GM18519 (cell line): ENCODE data around the gene ZMAT3.
"Not testable (repeated sequence)": the region's sequence is repeated elsewhere in the genome, so short reads cannot be mapped to it uniquely, and the experiment has no call there.

Experiments used
- ATAC-seq: cut with Tn5 transposase; IDR thresholded peaks from one replicate; pipeline ENCODE4 v1.9.1; 2021; ENCODE audit warnings: mild to moderate bottlenecking, moderate library complexity; ENCODE audit not compliant: unreplicated experiment, low FRiP score

Gene ZMAT3, protein sequence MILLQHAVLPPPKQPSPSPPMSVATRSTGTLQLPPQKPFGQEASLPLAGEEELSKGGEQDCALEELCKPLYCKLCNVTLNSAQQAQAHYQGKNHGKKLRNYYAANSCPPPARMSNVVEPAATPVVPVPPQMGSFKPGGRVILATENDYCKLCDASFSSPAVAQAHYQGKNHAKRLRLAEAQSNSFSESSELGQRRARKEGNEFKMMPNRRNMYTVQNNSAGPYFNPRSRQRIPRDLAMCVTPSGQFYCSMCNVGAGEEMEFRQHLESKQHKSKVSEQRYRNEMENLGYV

DNA sequence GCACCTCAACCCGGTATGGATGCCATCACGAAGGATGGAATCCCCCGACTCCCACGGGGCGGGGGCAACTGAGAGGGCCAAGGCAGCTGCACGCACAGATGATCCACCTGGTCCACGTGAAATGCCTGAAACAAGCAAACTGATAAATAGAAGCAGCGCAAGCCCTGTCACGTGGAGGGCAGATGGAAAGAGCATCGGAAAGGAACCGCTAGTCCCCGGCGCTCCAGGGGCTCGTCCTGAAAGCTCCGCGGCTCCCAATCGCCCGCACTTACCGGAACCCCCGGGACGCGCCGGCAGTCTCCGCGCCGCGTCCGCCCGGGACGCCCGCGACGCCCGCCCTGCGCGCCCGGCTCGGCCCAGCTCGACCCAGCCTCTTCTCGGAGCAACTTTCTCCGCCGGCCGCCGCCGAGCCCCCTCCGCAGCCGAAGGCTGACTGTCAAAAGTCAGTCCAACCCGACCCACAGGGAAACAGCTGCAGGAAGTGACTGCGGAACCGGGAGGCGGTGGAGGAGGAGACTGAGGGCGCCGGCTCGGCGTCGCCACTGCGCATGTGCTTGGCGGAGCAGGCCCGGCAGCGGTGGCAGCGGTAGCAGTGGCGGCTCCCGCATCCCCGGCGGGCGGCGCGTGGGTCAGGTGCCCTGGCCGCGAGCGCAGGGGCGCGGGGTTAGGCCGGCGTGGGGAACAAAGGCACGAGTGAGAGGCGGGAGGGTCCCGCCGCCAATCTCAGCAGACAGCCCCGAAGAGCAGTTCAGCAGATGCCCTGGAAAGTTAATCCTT lies at the start of gene ZMAT3:
ZMAT3 (minus strand) TSS at position 487 of the 777 bp plus-strand sequence. CDS start 4,057 bp downstream, outside the sequence.
- peak; percentile 35 for ATAC-seq

DNA sequence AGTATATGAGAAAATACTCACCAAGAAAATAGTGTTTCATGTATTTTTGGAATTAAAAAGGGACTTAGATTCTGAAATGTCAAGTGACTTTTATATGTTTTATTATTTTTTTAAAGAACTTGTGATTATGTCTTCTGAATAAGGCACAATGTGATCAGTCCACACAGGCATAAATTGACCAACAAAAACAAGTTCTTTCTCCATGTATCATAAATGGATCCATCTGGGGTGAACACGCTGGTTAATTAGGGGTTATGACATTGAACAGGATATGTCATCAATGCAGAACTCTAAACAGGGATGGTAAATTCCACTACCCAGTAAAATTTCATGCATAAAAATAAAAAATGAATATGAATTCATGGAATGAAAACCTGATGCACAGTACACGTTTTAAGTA lies 45.2 kb upstream of the ZMAT3 start:
- no peak for ATAC-seq

DNA sequence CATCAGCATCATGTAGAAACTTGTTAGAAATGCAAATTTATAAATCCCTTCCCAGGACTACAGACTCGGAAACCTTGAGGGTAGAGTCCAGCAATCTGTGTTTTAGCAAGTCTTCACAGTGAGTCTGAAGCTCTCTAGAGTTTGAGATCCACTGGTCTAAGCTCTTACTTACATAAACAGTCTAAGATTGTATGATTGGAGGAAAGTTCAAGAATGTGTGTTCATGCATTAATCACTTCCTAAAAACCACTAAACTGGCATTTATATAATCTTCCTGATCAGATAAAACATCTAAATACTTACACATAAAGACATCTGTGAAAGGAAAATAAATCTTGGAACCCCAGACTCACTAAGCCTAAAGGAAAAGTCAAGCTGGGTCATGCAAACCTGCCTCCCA lies 43.8 kb upstream of the ZMAT3 start:
- ATAC-seq, result not testable (repeated sequence)

DNA sequence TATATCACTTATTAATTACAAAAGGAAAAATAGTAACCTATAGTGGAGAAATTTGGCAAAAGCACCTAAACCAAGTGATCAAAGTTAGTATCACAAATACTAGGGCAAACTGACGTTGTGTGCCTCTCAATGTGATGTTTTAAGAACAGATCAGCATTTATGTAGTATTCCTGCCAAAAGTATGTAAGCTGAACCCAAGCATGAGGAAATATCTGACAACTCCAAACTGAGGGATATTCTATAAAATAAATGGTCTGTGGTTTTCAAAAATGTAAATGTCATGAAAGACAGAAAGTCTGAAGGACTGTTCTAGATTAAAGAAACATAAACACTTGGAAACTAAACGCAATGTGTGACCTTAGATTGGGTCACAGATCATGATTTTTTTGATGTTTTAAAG lies 42.3 kb upstream of the ZMAT3 start:
- ATAC-seq, result no peak

DNA sequence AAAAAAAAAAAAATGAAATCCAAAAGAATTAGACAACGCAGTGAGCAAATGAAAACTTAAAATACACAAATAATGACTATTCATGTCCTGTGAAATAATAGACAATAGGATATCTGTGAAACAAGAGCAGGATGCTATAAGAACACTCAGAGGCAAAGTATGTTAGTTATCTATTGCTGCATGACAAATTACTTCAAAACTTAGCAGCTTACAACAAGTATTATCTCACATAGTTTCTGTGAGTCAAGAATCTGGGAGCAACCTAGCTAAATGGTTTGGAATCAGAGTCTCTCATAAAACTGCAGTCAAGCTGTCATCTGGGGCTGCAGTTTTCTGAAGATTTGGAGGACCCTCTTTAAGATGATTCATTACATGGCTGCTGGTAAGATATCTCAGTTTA lies 36.5 kb upstream of the ZMAT3 start:
- no peak for ATAC-seq

DNA sequence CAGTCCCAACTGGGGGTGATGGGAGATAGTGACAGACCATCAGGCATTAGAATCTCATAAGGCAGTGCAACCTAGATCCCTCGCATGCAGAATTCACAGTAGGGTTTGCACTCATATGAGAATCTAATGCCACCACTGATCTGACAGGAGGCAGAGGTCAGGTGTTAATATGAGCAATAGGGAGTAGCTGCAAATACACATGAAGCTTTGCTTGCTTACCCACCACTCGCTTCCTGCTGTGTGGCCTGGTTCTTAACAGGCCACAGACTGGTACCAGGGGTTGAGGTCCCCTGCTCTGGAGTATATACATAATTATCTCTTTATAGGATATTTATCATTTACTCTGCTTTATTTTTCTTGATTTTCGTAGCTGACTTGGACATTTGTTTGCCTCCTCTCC lies 36.0 kb upstream of the ZMAT3 start:
- no peak for ATAC-seq

DNA sequence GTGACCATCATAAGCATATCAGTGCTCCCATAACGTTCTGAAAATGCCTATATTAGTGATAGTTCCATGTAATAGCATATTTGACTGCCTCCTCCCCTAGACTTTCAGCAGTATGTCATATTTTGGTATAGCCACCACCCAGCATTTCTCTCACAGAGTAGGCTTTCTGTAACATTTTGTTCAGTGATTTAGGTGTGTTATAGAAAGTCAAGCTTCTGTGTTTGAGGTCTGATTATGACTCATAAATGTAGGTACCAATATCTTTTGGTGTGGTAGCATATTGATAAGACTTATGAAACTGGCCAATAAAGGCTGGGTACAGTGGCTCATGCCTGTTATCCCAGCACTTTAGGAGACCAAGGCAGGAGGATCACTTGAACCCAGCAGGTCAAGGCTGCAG lies 34.3 kb upstream of the ZMAT3 start:
- no peak for ATAC-seq

DNA sequence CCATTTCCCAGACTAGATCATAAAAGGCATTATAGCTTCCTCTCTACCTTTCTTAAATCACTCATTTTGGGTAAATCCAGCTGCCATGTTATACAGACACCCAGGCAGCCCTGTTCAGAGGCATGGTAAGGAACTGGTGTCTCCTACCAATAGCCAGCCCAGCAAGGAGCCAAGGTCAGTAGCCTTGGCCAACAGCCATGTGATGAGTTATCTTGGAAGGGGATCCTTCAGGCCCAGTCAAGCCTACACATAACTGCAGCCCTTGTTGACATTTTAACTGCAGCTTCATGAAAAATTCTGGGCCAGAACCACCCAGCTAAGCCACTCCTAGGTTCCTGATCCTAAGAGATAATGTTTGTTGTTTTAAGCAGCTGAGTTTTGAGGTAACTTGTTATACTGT lies 29.0 kb upstream of the ZMAT3 start:
- no peak for ATAC-seq

DNA sequence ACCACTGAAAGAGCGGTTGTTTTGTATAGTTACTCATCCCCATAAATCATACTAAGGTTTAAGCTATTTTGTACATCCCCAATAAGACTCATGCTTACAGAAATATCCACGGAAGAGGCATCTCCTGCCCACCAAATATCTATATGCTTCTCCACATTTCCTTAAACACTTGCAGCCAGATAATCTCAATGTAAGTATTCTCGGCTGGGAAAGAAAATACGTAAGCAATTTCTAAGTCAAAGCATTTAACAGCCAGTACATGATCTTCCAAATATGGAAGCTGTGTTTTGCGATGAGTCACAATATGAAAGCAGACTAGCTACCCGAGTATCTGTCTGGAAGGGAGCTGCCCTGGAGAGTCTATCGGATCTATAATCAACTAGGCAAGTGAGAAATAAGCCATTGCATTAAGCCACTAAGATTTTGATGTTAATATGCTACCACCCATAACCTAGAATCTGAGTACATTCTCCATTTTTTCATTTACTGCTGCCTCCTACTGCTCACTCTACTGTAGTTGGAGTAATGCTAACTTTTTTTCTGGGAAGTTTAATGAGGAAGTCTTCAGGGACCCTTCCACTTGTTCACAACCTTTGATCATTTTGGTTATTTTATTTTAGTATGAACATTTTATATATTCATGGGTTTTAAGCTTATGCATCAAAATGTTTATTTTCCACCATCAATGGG lies 26.9 kb upstream of the ZMAT3 start:
- ATAC-seq, result no peak

DNA sequence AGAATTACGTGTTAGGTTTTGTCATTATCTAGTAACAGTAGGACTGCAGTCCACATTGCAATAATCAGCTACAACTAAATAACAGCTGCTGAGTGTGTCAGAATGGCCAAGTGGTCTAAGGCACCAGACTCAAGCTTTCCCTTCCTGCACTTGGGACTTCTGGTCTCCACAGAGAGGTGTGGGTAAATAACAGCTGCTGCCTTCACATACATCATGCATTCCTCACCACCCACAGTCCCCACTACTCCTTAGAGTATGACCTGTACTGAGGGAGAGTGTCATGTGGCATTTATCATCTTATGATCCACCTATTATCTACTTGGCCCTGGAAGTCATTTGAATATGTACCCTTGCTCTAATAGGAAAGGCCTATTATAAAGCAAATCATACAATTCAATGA lies 22.2 kb upstream of the ZMAT3 start:
- ATAC-seq, result no peak

DNA sequence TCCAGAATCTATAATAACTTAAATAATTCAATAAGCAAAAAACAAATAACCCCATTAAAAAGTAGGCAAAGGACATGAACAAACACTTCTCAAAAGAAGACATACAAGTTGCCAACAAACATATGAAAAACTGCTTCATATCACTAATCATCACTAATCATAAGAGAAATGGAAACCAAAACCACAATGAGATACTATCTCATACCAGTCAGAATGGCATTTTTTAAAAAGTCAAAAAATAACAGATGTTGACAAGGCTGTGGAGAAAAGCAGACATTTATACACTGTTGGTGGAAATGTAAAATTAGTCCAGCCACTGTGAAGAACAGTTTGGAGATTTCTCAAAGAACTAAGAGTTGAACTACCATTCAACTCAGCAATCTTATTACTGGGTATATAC lies 19.5 kb upstream of the ZMAT3 start:
- peak; percentile 75 for ATAC-seq

DNA sequence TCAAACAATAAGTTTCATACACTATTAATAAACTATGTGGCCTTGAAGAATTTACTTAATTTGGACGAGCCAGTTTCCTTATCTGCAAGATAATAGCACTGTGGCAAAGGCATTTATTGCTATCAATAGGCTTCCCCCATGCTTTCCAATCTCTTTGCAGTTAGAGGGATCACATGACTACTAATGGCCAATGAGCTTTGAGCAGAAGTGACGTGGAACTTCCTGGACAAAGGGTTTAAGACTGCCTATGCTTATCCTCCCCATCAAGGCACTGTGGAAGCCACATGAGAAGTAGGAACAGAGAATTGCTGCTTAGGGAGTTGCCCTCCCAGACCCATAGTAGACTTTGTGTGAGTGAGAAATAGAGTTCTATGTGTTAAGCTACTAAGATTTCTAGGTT lies 16.7 kb upstream of the ZMAT3 start:
- no peak for ATAC-seq

DNA sequence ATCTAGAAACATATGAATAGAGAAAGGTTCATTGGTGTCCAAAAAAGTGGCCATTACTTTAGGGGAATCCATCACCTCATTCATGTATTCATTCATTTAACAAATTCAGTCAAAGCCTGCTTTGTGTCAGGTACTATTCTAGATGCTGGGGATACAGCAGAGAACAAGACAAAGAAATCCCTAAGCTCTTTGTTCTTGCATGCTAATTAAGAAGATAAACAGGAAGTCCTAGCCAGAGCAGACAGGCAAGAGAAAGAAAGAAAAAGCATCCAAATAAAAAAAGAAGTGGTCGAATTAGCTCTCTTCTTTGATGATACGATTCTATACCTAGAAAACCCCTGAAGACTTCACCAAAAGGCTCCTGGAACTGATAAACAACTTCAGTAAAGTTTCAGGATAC lies 12.4 kb upstream of the ZMAT3 start:
- ATAC-seq, result no peak

DNA sequence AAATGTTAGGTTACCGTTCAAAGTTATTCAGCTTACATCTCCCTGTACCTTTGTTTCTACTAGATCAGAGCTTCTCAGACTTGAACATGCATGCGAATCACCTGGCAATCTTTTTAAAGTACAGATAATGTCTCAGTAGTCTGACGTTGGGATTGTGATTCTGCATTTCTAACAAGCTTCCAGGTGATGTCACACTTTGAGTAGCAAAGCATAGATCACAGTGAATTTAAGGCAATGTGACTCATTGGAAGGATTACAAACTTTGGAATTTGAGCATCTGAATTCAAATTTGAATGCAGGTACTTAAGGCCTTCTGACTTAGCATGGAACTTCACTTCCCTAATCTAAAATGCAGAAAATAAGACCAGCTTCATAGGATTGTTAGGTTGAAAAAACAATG lies 10.8 kb upstream of the ZMAT3 start:
- no peak for ATAC-seq

DNA sequence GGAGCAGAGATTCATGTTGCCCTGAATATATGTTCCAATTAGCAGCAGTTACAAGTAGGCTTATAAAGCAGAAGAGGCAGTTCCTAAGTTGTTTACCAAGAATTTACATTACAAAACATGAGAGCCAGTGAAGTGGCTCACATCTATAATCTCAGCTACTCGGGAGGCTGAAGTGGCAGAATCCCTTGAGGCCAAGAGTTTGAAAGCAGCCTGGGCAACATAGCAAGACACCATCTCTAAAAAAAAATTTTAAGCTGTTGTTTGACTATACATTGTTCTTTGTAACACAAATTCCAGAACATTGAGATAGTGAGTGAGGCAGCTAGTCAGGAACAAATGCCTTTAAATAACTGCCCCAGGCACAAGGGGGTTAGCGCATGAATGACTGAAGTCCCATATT lies 10.3 kb upstream of the ZMAT3 start:
- no peak for ATAC-seq

DNA sequence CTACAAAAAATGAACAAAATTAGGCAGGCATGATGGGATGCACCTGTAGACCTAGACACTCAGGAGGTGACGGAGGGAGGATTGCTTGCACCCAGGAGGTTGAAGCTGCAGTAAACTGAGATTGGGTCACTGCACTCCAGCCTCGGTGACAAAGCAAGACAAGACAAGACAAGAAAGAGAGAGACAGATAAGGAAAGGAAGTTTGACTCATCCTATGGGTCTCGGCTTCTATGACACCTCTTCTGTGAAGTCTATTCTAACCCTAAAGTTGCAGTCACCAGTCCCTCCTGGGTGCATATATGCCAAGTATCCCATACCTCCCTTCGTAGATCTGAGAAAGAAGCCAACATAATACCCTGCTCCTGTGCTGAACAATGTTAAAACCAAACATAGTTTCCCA lies 7.9 kb upstream of the ZMAT3 start:
- no peak for ATAC-seq

DNA sequence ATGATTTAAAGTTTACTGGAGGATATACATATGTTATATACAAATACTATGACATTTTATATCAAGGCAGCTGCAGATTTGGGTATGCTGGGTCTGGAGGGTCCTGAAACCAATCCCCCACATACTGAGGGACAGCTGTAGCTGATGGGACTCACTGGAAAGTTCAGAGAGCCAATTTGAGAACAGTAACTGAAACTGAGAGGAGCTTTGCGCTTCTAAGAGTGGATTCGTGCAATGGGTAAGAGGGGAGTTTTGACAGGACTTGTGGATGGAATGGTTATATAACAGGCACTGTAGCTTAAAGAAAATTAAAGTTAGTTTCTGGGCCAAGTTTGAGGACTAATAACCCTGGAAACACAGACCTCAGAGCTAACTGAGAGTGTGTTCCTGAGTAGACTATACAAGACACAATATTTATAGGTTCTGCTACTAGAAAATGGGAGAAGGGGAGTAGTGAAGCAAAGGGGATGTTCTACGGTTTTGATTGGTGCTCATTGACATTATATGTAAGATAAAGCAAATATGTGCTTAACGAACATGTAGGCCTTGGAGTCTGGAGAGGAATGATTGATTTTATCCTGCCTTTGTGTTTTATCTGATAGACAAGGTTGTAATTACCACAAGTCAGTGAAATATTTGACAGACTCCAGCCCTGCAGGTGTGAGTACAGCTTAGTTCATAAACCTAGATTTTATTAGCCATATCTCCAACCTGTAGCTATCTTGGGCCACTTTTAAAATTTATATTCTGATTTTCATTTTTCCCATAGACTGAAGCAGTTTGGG lies 4.8 kb upstream of the ZMAT3 start:
- peak; percentile 33 for ATAC-seq

DNA sequence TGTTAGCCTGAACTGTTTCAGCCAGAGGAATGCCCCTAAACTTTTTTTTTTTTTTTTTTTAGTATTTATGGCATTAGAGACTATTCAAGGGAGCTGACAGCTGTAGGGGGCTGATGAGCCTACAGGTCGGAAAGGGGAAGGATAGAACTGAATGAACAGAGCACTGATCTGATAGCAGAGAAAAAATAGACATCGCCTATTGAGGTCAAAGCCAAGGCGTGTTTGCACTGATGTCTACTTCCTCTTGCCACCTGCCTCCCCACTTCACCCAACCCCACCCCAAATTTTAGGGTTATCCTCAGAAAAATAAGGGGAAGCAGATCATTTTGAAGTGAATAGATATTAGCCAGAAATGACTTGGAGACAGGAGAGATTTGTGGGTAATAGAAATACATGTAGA lies 3.0 kb upstream of the ZMAT3 start:
- peak; percentile 34 for ATAC-seq

DNA sequence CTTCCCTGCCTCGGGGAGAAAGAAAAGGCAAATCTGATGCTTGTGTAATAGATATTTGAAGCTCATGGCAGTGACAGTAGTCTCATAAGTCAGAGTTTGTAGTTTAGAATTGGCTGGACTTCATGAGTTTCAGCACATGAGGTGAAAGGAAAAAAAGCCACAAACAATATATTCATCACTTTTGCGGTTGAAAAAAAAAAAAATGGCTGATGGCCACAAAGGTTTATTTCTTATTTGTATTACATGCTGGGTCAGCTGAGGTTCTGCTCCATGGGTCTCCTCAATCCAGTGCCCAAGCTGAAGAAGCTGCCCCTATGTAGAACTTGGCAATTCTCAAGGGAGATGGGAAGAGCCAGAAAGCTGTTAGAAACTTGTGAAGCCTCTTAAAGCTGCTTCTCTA lies 2.2 kb upstream of the ZMAT3 start:
- no peak for ATAC-seq

DNA sequence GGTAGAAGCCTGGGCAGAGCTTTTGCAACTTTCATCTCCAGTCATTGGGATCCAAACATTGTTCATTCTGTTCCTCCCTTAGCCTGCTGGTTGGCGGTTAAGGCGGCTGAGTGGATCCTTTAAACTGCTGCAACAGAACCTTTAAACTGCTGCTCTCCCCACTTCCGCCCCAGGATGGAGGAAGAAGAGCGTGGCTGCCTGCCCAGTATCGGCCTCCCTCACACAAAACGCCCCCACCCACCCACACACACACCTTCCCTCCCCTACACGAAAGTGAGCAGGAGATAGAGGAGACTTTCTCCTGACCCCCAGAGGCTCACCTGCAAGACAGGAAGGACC lies 460 bp upstream of the ZMAT3 start:
- peak; percentile 7 for ATAC-seq

DNA sequence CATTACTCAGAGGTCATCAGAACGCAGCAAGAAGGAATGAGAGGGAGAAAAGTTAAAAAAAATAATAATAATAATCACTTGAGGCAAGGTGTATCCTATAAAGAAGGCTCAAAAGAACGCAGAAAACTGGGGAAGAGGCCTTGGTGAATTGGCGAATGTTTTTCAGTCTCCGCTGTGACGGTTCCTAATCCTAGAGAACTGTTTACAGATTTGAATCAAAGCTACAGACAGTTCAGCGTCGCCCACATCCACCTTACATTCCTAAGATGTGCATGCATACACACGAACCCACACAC lies 634 bp downstream of the ZMAT3 start:
- no peak for ATAC-seq
